Left lung (tissue), 10 donors: ENCODE results near the gene ARHGAP21. TPM values are rescaled to one million over a fixed set of nuclear protein-coding genes. Genes with fewer than 3 reads are reported as not detected.

ENCODE experiments used
- ATAC-seq: fragments of 200-7000 bp; cut with Tn5 transposase; one replicate; pipeline ENCODE4 v1.9.1; 2020; ENCODE audit warnings: moderate library complexity
- DNase-seq, 4 donors: peaks; one replicate each; pipeline ENCODE4 v3.0.0-alpha.2; 2013 to 2020
- H3K27ac ChIP-seq, 2 donors: fragments of 200-600 bp; sonication (generic) in 1 of 2; one replicate each; pipeline versions ENCODE4 v1.5.0 to v1.8.0; 2020 to 2021
- H3K27me3 ChIP-seq, 2 donors: fragments of 200-600 bp; sonication (generic) in 1 of 2; one replicate each; pipeline versions ENCODE4 v1.5.0 to v1.8.0; 2020 to 2021
- H3K36me3 ChIP-seq, 2 donors: fragments of 200-600 bp; sonication (generic) in 1 of 2; one replicate each; pipeline versions ENCODE4 v1.5.0 to v1.8.0; 2020 to 2021
- H3K4me1 ChIP-seq, 2 donors: fragments of 200-600 bp; one replicate each; pipeline ENCODE4 v1.8.0; 2021
- H3K4me3 ChIP-seq, 2 donors: fragments of 200-600 bp; sonication (generic) in 1 of 2; one replicate each; pipeline versions ENCODE4 v1.5.0 to v1.8.0; 2020 to 2021; ENCODE audit warnings: mild to moderate bottlenecking in 1 of 2
- H3K9me3 ChIP-seq, 2 donors: fragments of 200-600 bp; sonication (generic) in 1 of 2; one replicate each; pipeline versions ENCODE4 v1.5.0 to v1.8.0; 2020 to 2021
- intact Hi-C, 2 donors: fragments of 100-400 bp; cut with DNase I; formaldehyde crosslinking; loops; one replicate each; pipeline versions ENCODE4 v1.11.2 to v1.14.2; 2022
- polyA plus RNA-seq, 6 donors: library from polyadenylated mRNA; unstranded; fragments of 120-200 nt; gene quantifications; one replicate each; pipeline ENCODE4 v1.2.1, GENCODE V29; 2013; ENCODE audit not compliant: insufficient read length in 6 of 6
- total RNA-seq, 2 donors: library from RNA; stranded (reverse); fragmentation: NEBNext Ultra II Directional; extraction: Animal tissue kit (Norgen Biotek cat#: 25700); gene quantifications; one replicate each; pipeline ENCODE4 v1.2.1, GENCODE V29; 2021
- TF ChIP-seq, protein P1 (sequence below), 2 donors: fragments of 200-600 bp; sonication (generic) in 1 of 2; IDR thresholded peaks; one replicate each; pipeline versions ENCODE4 v1.5.0 to v1.8.0; 2021; ENCODE audit warnings: antibody characterized with exemption in 2 of 2
- donor health status: DM: no; HTN: yes; CAD: no.
- donor health status: DM: no; HTN: no; CAD: no.

The ARHGAP21 gene
- total and polyA plus RNA-seq, 8 donors, result 74.3 to 155 (median 126) TPM

DNA sequence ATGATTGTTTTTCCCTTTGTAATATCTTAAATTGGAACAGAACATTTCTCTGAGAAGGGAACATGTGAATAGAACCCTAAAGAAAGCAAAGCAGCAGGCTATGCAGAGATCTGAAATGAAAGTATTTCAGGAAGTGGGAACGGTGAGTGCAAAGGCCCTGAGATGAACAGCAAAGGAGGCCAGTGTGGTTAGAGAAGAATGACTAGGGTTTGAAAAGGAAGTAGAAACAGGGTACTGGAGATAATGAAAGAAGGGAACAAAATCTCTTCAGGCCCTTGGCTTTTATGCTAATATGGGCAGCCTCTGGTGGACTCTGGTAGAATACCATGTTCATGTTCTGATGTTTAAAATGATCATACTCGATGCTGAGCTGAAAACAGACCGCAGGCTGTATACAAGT, 22.2 kb downstream of the ARHGAP21 start:
- ATAC-seq (no peak), DNase-seq (no peak)
- Histone ChIP-seq H3K27me3 (no peaks in the 10 kb centered on the region), H3K27ac (no peak overlapping the region), H3K36me3 (no peaks in the 10 kb centered on the region), H3K4me1 (peaks cover 0 to 17% of the 10 kb centered on the region in 2 donors), H3K9me3 (no peaks in the 10 kb centered on the region), H3K4me3 (no peak overlapping the region)
- intact Hi-C loops, result no loop called here
- TF ChIP-seq, protein P1, sequence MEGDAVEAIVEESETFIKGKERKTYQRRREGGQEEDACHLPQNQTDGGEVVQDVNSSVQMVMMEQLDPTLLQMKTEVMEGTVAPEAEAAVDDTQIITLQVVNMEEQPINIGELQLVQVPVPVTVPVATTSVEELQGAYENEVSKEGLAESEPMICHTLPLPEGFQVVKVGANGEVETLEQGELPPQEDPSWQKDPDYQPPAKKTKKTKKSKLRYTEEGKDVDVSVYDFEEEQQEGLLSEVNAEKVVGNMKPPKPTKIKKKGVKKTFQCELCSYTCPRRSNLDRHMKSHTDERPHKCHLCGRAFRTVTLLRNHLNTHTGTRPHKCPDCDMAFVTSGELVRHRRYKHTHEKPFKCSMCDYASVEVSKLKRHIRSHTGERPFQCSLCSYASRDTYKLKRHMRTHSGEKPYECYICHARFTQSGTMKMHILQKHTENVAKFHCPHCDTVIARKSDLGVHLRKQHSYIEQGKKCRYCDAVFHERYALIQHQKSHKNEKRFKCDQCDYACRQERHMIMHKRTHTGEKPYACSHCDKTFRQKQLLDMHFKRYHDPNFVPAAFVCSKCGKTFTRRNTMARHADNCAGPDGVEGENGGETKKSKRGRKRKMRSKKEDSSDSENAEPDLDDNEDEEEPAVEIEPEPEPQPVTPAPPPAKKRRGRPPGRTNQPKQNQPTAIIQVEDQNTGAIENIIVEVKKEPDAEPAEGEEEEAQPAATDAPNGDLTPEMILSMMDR (IDR thresholded peaks at IDR 0.05), result no peak

DNA sequence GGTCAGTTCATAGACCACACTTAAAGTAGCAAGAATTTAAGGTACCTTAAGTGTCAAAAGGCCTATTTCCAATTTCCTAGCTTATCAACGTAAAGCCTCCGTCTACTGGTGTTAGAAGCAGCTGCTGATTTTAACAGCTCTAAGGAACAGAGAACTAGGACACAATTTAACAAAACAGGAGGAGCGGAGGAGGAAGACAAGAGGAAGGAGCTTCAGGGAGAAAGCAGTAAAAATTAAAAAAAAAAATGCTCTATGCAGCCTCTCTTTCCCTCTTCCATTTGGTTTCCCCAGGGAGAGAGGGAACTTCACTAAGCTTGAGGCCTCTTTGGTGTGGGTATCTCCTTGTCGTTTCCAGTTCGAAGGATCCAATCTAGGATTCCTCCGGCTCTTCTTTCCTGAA, 22.7 kb downstream of the ARHGAP21 start:
- Histone ChIP-seq H3K36me3 (no peaks in the 10 kb centered on the region), H3K9me3 (no peaks in the 10 kb centered on the region), H3K4me3 (no peak overlapping the region), H3K4me1 (peaks cover 0 to 12% of the 10 kb centered on the region in 2 donors), H3K27me3 (no peaks in the 10 kb centered on the region), H3K27ac (no peak overlapping the region)
- intact Hi-C loops, result no loop called here
- DNase-seq (no peak), ATAC-seq (no peak)
- TF ChIP-seq, protein P1 (IDR thresholded peaks at IDR 0.05), result no peak

DNA sequence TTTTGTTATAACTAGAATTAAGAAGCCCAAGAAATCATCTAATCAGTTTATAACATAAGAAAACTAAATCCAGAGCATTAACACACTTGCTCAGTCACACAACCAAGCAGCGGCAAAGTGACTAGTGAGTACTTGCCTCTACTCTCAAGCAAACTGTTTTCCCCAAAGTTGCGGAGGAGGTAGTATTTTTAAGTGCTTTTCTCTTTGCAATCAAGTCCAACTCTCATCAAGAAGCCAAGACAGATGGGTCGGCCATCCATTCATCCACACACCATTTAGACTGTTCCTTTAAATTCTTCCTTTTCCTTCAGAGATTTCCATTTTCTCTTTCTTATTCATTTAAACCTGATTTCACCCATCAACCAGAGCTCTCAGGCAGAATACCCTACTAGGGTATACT, 25.4 kb downstream of the ARHGAP21 start:
- Histone ChIP-seq H3K4me3 (no peak overlapping the region), H3K27me3 (no peaks in the 10 kb centered on the region), H3K36me3 (no peaks in the 10 kb centered on the region), H3K9me3 (no peaks in the 10 kb centered on the region), H3K27ac (no peak overlapping the region), H3K4me1 (peaks cover 0 to 7% of the 10 kb centered on the region in 2 donors)
- intact Hi-C loops, result no loop called here
- ATAC-seq (no peak), DNase-seq (no peak)
- TF ChIP-seq, protein P1 (IDR thresholded peaks at IDR 0.05), result no peak

DNA sequence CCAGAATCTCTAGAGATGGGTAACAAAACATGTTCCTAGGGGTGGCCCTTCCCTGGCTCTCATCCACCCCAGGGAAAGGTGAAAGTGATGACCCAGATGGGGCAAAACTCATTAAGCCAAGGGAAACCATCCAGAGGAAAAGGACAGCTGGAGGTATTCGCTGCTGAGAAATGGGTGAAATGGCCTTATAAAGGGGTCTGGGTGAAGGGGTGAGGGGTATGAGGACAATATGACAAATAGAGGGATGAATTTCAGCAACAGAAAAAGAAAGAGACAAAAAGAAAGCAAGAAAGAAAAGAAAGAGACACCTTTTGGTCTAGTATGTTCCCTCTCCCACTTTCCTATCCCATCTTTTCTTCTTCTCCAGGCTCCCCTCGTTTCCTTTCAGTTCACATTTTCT, 26.6 kb downstream of the ARHGAP21 start:
- Histone ChIP-seq H3K4me3 (no peak overlapping the region), H3K36me3 (no peaks in the 10 kb centered on the region), H3K27ac (no peak overlapping the region), H3K9me3 (no peaks in the 10 kb centered on the region), H3K4me1 (peaks cover 0 to 7% of the 10 kb centered on the region in 2 donors), H3K27me3 (no peaks in the 10 kb centered on the region)
- intact Hi-C loops, result no loop called here
- no peak for DNase-seq
- ATAC-seq, result no peak
- TF ChIP-seq, protein P1 (IDR thresholded peaks at IDR 0.05), result no peak

DNA sequence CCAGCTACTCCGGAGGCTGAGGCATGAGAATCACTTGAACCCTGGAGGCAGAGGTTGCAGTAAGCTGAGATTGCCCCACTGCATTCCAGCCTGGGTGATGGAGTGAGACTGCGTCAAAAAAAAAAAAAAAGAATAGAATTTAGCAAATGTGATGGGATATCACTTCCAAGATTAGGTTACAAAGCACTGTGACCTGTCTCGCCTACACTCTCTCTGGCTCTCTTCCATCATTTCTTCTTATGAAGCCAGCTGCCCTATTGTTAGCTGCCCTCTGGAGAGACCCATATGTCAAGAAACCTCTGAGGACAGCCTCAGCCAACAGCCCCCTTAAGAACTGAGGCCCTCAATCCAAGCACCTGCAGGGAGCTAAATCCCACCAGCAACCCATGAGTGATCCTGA, 28.2 kb downstream of the ARHGAP21 start:
- Histone ChIP-seq H3K27me3 (no peaks in the 10 kb centered on the region), H3K9me3 (no peaks in the 10 kb centered on the region), H3K4me3 (no peak overlapping the region), H3K36me3 (no peaks in the 10 kb centered on the region), H3K4me1 (no peaks in the 10 kb centered on the region), H3K27ac (no peak overlapping the region)
- TF ChIP-seq, protein P1 (IDR thresholded peaks at IDR 0.05), result no peak
- intact Hi-C loops, result no loop called here
- ATAC-seq (no peak), DNase-seq (no peak)
